ENCODE measurements around the gene EQTN.

EQTN gene

GRCh38 chr9:27308691-27309390 is 11.9 kb upstream of the EQTN start:
- H3K4me3 ChIP-seq (ENCODE audit: low read depth, low read length) = no peak overlapping the region
- DNase-seq (ENCODE audit: low read depth) = no peak
- TF ChIP-seq CTCF (IDR thresholded peaks at IDR 0.05; ENCODE audit: control insufficient read depth, extremely low read depth, insufficient read depth) = no peak

GRCh38 chr9:27304521-27304920 is 7.6 kb upstream of the EQTN start:
- DNase-seq (ENCODE audit: low read depth) = no peak
- no peak overlapping the region for H3K4me3 ChIP-seq (ENCODE audit: low read depth, low read length)
- no peak for TF ChIP-seq CTCF (IDR thresholded peaks at IDR 0.05; ENCODE audit: control insufficient read depth, extremely low read depth, insufficient read depth)

- DNase-seq (ENCODE audit: low read depth) = no peak
Measured at GRCh38 chr9:27303219-27303618, 6.3 kb upstream of the EQTN start.

GRCh38 chr9:27293996-27294395 is 3.0 kb downstream of the EQTN start:
- no peak overlapping the region for H3K4me3 ChIP-seq (ENCODE audit: low read depth, low read length)
- DNase-seq (ENCODE audit: low read depth) = no peak
- no peak for TF ChIP-seq CTCF (IDR thresholded peaks at IDR 0.05; ENCODE audit: control insufficient read depth, extremely low read depth, insufficient read depth)

More at GRCh38 chr9:27303219-27303618, 6.3 kb upstream of the EQTN start:
- no peak for TF ChIP-seq CTCF (IDR thresholded peaks at IDR 0.05; ENCODE audit: control insufficient read depth, extremely low read depth, insufficient read depth)
- H3K4me3 ChIP-seq (ENCODE audit: low read depth, low read length) = no peak overlapping the region

- no peak for TF ChIP-seq CTCF (IDR thresholded peaks at IDR 0.05; ENCODE audit: control insufficient read depth, extremely low read depth, insufficient read depth)
- no peak for DNase-seq (ENCODE audit: low read depth)
- no peak overlapping the region for H3K4me3 ChIP-seq (ENCODE audit: low read depth, low read length)
Measured at GRCh38 chr9:27292659-27293405, 4.1 kb downstream of the EQTN start.

GRCh38 chr9:27291292-27291691 is 5.7 kb downstream of the EQTN start:
- DNase-seq (ENCODE audit: low read depth) = no peak
- no peak for TF ChIP-seq CTCF (IDR thresholded peaks at IDR 0.05; ENCODE audit: control insufficient read depth, extremely low read depth, insufficient read depth)
- H3K4me3 ChIP-seq (ENCODE audit: low read depth, low read length) = no peak overlapping the region

Measured in LNCaP clone FGC (cell line).